Testis (tissue), 3 donors: Measurements from ENCODE around the gene MRAP2. TPM values are rescaled to one million over a fixed set of nuclear protein-coding genes. Genes with fewer than 3 reads are reported as not detected.

Source experiments
- DNase-seq: peaks from one replicate; pipeline ENCODE4 v3.0.0-alpha.2; 2019
- H3K27ac ChIP-seq, 2 donors: fragments of 200-600 bp; sonication (generic); one replicate each; pipeline ENCODE4 v1.5.1; 2019
- H3K27me3 ChIP-seq: fragments of 200-600 bp; sonication (generic); one replicate; pipeline ENCODE4 v1.5.1; 2019
- H3K36me3 ChIP-seq: fragments of 200-600 bp; sonication (generic); one replicate; pipeline ENCODE4 v1.5.1; 2017; ENCODE audit warnings: low read depth; ENCODE audit errors: missing control alignments
- H3K4me1 ChIP-seq: fragments of 200-600 bp; sonication (generic); one replicate; pipeline ENCODE4 v1.5.1; 2019
- H3K4me3 ChIP-seq, 2 donors: fragments of 200-600 bp; sonication (generic); one replicate each; pipeline ENCODE4 v1.5.1; 2017 to 2019
- H3K9me3 ChIP-seq: fragments of 200-600 bp; sonication (generic); one replicate; pipeline ENCODE4 v1.5.1; 2017
- POLR2A ChIP-seq: fragments of 450-650 bp; IDR thresholded peaks from one replicate; pipeline ENCODE4 v1.6.1; 2017; ENCODE audit warnings: antibody characterized with exemption, mild to moderate bottlenecking, moderate library complexity
- WGBS, 2 donors: methylation state at CpG; one replicate each; pipeline ENCODE4 v1.1.5; 2018; 5-methylcytosine and 5-hydroxymethylcytosine counted together
- intact Hi-C: fragments of 100-400 bp; cut with DNase I; formaldehyde crosslinking; loops from one replicate; pipeline ENCODE4 v1.15.1; 2023; ENCODE audit warnings: low total_unique reads
- polyA plus RNA-seq: library from polyadenylated mRNA; stranded (reverse); fragments of 350-450 nt; fragmentation: Illumina TruSeq; extraction: RNeasy Lipid Tissue Mini Kit (QIAGEN cat#74804); gene quantifications from one replicate; pipeline ENCODE4 v1.2.3, GENCODE V29; 2014; ENCODE audit warnings: low read depth, low replicate concordance; ENCODE audit not compliant: insufficient read depth
- total RNA-seq, 2 donors: library from RNA; depleted of rRNA; stranded (reverse); fragments of >200 nt; gene quantifications; one replicate each; pipeline ENCODE4 v1.2.3, GENCODE V29; 2016
- TF ChIP-seq, protein P1 (sequence below), 3 experiments: fragments of 450-650 bp in 2 of 3; fragments of 200-600 bp in 1 of 3; sonication (generic) in 1 of 3; IDR thresholded peaks; one replicate each; pipeline ENCODE4 v1.5.1; 2016 to 2019; ENCODE audit warnings: antibody characterized with exemption in 3 of 3, mild to moderate bottlenecking in 2 of 3, moderate library complexity in 1 of 3

MRAP2 gene
- total and polyA plus RNA-seq, 3 donors from 2014 or later, result 3.2 to 5.4 (median 4.1) TPM

DNA sequence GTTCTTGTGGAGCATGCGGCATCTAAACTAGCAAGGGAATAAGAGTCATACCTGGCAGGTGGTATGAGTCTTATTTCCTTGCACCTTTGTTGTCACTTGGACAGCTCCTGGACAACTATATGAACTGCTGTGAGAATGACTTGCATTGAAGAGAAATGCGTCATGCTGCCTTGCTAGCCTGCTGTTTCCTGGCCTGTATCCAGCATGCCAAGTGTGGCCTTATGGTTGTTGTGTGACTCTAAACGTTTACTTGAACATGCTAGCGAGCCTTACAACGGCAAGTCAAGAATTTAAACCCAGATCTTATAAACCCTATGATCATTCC lies 103.4 kb downstream of the MRAP2 start:
- WGBS, 2 donors, result 86 to 89% methylated on average over 5 of the region's 5 CpGs
- no peak overlapping the region for H3K27ac ChIP-seq
- no peak for DNase-seq
- H3K4me3 ChIP-seq, result no peak overlapping the region
- TF ChIP-seq, protein P1, sequence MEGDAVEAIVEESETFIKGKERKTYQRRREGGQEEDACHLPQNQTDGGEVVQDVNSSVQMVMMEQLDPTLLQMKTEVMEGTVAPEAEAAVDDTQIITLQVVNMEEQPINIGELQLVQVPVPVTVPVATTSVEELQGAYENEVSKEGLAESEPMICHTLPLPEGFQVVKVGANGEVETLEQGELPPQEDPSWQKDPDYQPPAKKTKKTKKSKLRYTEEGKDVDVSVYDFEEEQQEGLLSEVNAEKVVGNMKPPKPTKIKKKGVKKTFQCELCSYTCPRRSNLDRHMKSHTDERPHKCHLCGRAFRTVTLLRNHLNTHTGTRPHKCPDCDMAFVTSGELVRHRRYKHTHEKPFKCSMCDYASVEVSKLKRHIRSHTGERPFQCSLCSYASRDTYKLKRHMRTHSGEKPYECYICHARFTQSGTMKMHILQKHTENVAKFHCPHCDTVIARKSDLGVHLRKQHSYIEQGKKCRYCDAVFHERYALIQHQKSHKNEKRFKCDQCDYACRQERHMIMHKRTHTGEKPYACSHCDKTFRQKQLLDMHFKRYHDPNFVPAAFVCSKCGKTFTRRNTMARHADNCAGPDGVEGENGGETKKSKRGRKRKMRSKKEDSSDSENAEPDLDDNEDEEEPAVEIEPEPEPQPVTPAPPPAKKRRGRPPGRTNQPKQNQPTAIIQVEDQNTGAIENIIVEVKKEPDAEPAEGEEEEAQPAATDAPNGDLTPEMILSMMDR (IDR thresholded peaks at IDR 0.05), result no peak
- no peak for TF ChIP-seq POLR2A
- intact Hi-C loops, result no loop called here
- H3K9me3 ChIP-seq, result no peaks in the 10 kb centered on the region
- H3K27me3 ChIP-seq, result no peaks in the 10 kb centered on the region
- H3K4me1 ChIP-seq, result no peaks in the 10 kb centered on the region
- H3K36me3 ChIP-seq, result no peaks in the 10 kb centered on the region

DNA sequence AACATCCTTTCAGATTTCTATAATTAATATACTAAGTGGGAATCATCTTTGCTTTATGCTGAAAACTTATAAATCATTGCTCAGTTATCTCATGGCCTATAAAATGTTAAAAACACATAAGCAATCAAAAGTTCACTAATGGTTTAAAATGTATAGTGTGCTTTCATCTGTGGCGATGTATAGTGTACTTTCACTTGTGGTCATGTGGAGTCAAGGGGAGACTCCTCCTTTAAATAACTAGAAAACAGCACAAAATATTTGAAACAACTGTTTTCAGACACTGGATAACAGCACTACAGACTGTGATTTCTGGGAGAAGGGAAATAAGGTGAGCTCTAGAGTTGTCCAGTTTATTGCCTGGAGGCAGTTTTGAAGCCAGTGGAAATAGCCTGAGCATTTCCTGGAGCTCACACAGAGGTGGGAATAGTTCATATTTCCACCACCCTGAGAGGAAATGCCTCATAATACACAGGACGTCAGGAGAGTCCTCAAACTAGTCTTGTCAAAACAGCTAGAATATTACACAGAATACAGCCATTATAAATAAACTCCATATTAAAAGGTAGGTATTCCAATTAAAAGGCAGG lies 104.5 kb downstream of the MRAP2 start:
- no peak overlapping the region for H3K4me3 ChIP-seq
- intact Hi-C loops, result no loop called here
- no peaks in the 10 kb centered on the region for H3K9me3 ChIP-seq
- H3K27ac ChIP-seq, result no peak overlapping the region
- no peak for DNase-seq
- TF ChIP-seq, protein P1 (IDR thresholded peaks at IDR 0.05), result no peak
- TF ChIP-seq POLR2A, result no peak
- no peaks in the 10 kb centered on the region for H3K4me1 ChIP-seq
- no peaks in the 10 kb centered on the region for H3K36me3 ChIP-seq
- H3K27me3 ChIP-seq, result no peaks in the 10 kb centered on the region
- WGBS, 2 donors, result 87 to 90% methylated on average over 2 of the region's 2 CpGs

DNA sequence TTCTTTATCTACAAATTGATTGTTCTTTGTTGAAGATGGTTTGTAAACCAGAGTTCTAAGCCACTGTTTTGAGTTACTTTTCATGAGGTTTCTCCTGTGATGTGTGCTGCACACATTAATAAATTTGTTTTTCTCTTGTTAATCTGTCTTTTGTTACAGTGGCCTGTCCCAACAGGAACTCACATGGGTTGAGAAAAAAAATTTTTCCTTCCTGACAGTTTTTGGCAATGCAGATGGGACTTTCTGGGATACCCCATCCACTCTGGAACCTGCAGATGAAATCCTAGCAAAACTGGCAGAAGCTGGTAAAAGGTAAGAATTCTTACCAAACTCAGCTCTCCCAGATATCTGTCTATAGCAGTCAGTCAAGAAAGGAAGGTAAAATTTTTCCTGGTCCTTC lies 105.7 kb downstream of the MRAP2 start:
- Histone ChIP-seq H3K4me3 (no peak overlapping the region), H3K4me1 (no peaks in the 10 kb centered on the region), H3K36me3 (no peaks in the 10 kb centered on the region), H3K27ac (no peak overlapping the region), H3K9me3 (no peaks in the 10 kb centered on the region), H3K27me3 (no peaks in the 10 kb centered on the region)
- TF ChIP-seq POLR2A, result no peak
- TF ChIP-seq, protein P1 (IDR thresholded peaks at IDR 0.05), result no peak
- no peak for DNase-seq
- intact Hi-C loops, result no loop called here

Other genes starting within 250 kb of the MRAP2 start
- 1 to 10 TPM in 1 of 2 donors, under 1 TPM in 1; 0.63 to 2.1 TPM for gene RIPPLY2, start 180.4 kb upstream of the MRAP2 start, total RNA-seq
- 0.96 TPM for gene RIPPLY2, start 180.4 kb upstream of the MRAP2 start, polyA plus RNA-seq
- gene CYB5R4, start 174.1 kb upstream of the MRAP2 start, total RNA-seq, result 10 to 100 TPM; 18.2 to 20.5 TPM
- gene CYB5R4, start 174.1 kb upstream of the MRAP2 start, polyA plus RNA-seq, result 53.5 TPM
- gene CEP162, start 193.9 kb downstream of the MRAP2 start, total RNA-seq, result 10 to 100 TPM; 20.3 to 36.0 TPM
- 8.6 TPM for gene CEP162, start 193.9 kb downstream of the MRAP2 start, polyA plus RNA-seq